GM19240 (cell line): ENCODE data around the gene EXOC6.

ENCODE experiments used
- DNase-seq: peaks from one replicate; pipeline ENCODE4 v3.0.0; 2011; ENCODE audit warnings: low spot score; ENCODE audit not compliant: insufficient read length

The EXOC6 gene

GRCh38 chr10:92848441-92849233 is at the start of gene EXOC6:
TSS of gene EXOC6 (plus strand) at chr10:92848520. CDS start at chr10:92848534, 14 bp downstream.
- DNase-seq = peak; percentile 52

- no peak for DNase-seq
Measured at GRCh38 chr10:92799568-92799967, 48.8 kb upstream of the EXOC6 start.

- DNase-seq = no peak
Measured at GRCh38 chr10:92800134-92800733, 48.1 kb upstream of the EXOC6 start.

GRCh38 chr10:92801978-92802872 is 46.1 kb upstream of the EXOC6 start:
- no peak for DNase-seq

- DNase-seq = no peak
Measured at GRCh38 chr10:92809840-92810239, 38.5 kb upstream of the EXOC6 start.

GRCh38 chr10:92810934-92811532 is 37.3 kb upstream of the EXOC6 start:
- DNase-seq = no peak

GRCh38 chr10:92811986-92812385 is 36.3 kb upstream of the EXOC6 start:
- DNase-seq = no peak

GRCh38 chr10:92813979-92814378 is 34.3 kb upstream of the EXOC6 start:
- DNase-seq = no peak

GRCh38 chr10:92814790-92815189 is 33.5 kb upstream of the EXOC6 start:
- no peak for DNase-seq

- no peak for DNase-seq
Measured at GRCh38 chr10:92816091-92816531, 32.2 kb upstream of the EXOC6 start.

- no peak for DNase-seq
Measured at GRCh38 chr10:92822060-92822634, 26.2 kb upstream of the EXOC6 start.

- DNase-seq = no peak
Measured at GRCh38 chr10:92822964-92823363, 25.4 kb upstream of the EXOC6 start.

GRCh38 chr10:92826061-92826460 is 22.3 kb upstream of the EXOC6 start:
- no peak for DNase-seq

GRCh38 chr10:92826504-92826903 is 21.8 kb upstream of the EXOC6 start:
- DNase-seq = no peak

- DNase-seq = no peak
Measured at GRCh38 chr10:92829042-92829785, 19.1 kb upstream of the EXOC6 start.

- DNase-seq = no peak
Measured at GRCh38 chr10:92829786-92830377, 18.4 kb upstream of the EXOC6 start.

GRCh38 chr10:92830478-92831389 is 17.6 kb upstream of the EXOC6 start:
- DNase-seq = no peak

GRCh38 chr10:92832121-92832520 is 16.2 kb upstream of the EXOC6 start:
- no peak for DNase-seq
